Raji (cell line): Measurements from ENCODE around the gene SMIM22.

ENCODE experiments used
- POLR2A ChIP-seq: IDR thresholded peaks from 2 replicates; pipeline ENCODE4 v1.6.1; 2011; ENCODE audit warnings: low read depth, low read length, control low read depth; ENCODE audit not compliant: insufficient read depth

The SMIM22 gene

DNA sequence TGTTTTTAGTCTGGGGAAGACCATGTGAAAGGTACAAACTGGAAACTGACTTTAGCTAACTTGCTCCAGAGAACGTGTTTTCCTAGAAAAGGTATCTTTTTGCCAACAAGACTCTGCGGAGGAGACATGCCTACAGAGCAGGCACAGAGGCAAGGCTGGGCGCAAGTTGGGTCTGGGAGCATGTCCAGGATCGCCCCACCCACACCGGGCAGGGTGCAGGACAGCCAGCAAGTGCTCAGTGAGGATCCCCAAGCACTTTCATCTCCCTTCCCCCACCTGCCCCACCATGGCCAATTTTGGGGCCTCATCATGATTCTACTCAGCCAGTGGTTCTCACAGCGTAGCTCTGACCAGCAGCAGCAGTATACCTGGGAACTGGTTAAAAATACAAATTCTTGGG, 25.5 kb downstream of the SMIM22 start:
- no peak for TF ChIP-seq POLR2A

GRCh38 chr16:4825196-4825595, 30.0 kb downstream of the SMIM22 start:
- no peak for TF ChIP-seq POLR2A

DNA sequence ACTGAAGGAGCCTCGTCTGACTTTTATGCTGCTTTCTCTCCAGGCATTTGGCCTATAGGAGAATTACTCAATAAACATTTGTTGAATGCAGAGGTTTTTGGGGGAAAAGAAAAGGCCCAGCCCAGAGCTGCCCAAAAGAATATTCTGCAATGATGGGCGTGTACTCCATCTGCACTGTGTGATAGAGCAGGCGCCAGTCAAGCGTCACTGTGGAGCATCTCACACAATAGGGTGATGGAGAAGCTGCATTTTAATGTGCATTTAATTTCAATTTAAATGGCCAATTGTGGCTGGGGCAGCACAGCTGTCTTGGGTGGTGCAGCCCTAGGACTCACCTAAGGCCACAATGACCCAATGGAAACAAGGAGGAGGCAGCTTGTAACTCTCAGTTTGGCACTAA, 31.4 kb downstream of the SMIM22 start:
- no peak for TF ChIP-seq POLR2A

DNA sequence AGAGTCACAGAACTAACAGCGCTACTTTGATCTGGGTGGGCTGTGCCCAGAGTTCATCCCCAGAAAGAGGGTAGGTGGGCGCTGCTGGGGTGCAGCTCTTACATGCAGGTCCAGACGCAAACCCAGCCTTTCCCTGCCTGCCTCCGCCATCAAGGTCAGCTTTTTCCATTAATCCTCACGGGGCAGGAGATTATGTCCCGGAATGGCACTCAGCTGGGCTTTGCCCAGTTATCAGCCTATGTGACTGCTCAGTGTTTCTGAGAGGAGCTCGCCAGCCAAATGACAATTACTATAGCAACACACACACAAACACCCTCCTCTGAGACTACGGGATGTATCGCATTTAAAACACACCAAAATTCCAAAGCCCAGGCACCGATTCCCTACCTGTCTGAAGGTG, 31.8 kb downstream of the SMIM22 start:
- TF ChIP-seq POLR2A: no peak

DNA sequence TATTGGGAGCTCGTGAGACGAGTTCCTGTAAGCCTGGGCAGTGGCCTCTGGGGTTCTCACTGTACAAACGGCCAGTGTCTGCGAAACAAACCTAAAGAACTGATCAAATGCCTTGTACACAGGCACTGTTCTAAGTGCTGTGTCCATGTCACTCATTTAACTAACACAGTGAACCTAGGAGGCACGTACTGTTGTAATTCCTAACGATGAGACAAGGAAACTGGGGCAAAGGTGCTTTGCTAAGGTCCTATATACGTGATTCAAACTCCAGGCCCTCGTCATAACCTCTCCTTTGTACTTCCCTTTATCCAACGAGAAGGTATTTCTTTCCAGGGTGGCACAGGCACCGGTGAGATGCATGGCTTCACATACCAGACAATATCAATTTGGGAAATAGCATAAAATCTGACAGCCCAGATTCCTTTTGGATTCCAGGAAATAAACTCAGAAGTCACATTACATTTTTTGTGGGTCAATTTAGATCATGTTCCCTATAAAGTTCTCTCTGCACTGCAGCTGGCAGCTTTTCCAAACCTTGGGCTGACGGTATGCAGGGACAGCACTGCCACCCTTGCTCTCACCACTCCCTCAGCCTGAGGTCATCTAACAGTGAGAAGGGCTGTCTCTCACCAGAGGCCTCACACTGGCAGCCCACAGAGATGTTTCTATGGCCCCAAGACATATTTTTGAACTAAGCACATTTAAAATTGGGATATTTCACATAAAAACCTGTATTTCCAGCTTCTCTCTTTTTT, 33.6 kb downstream of the SMIM22 start:
- TF ChIP-seq POLR2A: no peak

GRCh38 chr16:4830408-4830807, 35.2 kb downstream of the SMIM22 start:
- no peak for TF ChIP-seq POLR2A

DNA sequence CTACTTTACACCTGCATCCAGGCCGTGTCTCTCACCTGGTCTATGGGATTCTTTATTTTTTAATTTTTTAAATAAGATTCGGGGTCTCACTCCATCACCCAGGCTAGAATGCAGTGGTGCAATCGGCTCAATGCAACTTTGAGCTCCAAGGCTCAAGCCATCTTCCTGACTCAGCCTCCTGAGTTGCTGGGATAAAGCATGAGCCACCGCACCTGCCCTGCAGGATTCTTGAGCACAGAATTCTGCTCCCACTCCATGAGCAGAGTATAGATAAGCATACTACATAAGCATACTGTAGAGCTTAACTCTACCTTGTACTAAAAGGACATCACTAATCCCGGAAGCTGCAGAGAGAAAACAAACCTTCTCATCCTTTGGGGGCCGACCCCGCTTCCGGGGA, 36.4 kb downstream of the SMIM22 start:
- no peak for TF ChIP-seq POLR2A

- no peak for TF ChIP-seq POLR2A
These were observed 37.7 kb downstream of the SMIM22 start for GRCh38 chr16:4832698-4833343.

- TF ChIP-seq POLR2A: no peak
These were observed 38.4 kb downstream of the SMIM22 start for GRCh38 chr16:4833584-4833983.

DNA sequence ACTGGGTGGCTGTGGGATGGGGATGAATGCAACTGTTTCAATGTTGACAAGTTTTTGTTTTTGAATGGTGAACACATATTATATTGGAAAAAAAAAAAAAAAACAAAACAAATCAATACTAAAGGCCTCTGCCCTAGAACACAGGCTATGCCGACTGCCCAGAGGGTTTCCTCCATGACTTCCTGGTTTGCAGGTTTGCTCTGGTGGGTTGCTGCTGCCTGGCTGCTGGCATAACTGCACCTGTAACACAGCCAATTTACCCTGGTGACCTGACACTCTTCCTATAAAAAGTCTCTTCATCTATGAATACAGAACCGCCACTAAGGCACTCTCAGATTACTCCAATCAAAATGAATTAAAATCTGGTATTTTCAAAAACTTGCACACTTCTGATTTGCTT, 41.6 kb downstream of the SMIM22 start:
- no peak for TF ChIP-seq POLR2A

- no peak for TF ChIP-seq POLR2A
These were observed 42.7 kb downstream of the SMIM22 start for GRCh38 chr16:4837733-4838501.

DNA sequence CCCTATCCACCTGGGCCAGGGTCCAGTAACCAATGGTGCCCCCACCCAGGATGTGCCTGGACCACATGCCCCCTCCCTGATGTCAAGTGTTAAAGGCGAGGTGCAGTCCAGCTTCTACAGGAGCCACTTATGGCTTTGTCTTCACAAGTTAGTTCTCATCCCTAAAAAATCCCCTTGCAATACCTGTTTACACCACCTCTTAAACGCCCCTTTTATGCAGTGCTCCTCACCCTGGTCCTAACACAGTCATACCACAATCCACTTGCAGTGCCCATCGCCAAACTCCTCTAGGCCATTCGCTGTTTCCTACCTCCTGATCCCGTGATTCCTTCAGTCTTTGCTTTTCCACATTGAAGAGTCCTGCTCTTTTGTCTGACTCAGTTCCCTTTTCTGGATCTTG, 44.8 kb downstream of the SMIM22 start:
- no peak for TF ChIP-seq POLR2A

DNA sequence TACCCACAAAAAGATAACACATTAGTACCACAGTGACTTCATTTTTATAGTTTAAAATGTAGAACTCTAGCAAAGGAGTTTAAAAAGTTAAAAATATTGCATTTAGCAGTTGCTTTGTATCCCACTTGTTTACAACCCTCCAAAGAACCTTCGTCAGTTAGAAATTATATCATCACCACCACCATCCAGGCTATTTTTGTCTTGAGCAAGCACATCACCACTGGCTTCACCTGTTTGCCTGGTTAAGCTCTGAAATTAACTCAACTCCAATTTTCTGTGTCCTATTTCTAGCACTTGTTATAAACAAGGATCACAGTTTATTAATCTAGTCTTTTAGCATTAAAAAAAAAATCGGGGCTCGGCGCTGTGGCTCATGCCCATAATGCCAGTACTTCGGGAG, 45.8 kb downstream of the SMIM22 start:
- no peak for TF ChIP-seq POLR2A
